A549 (cell line): ENCODE results near the gene ZNF853. TPM values are rescaled to one million over a fixed set of nuclear protein-coding genes. Genes with fewer than 3 reads are reported as not detected.

Experiments used
- ATAC-seq, 2 experiments: fragments of 200-7000 bp in 1 of 2; fragments of >200 bp in 1 of 2; cut with Nextera tagmentation in 1 of 2; cut with Tn5 transposase in 1 of 2; 3 replicates each; pipeline versions ENCODE4 v1.8.0 to v1.9.1; 2018 to 2020; ENCODE audit warnings: mild to moderate bottlenecking in 1 of 2, moderate library complexity in 1 of 2
- CTCF ChIA-PET: fragments of 300-600 bp; sonication (Branson Sonifier 250); formaldehyde crosslinking; extraction: SDS; loops from one replicate; lab custom pipeline; 2021; ENCODE audit warnings: antibody characterized with exemption, inconsistent platforms; lab: Yijun Ruan, JAX
- POLR2A ChIA-PET: fragments of 350-600 bp; formaldehyde crosslinking; extraction: SDS; loops from one replicate; lab custom pipeline; 2021; ENCODE audit warnings: antibody characterized with exemption, inconsistent platforms; lab: Yijun Ruan, JAX
- DNase-seq, 2 experiments: peaks; one replicate each; pipeline versions ENCODE4 v3.0.0 to v3.0.0-alpha.2; 2011 to 2016; ENCODE audit warnings: low read depth in 1 of 2, low spot score in 1 of 2
- FAIRE-seq: peaks from 2 replicates; lab custom pipeline; 2011; peaks lifted over from hg19 to GRCh38; lab: Jason Lieb, UNC
- H3K27ac ChIP-seq, 2 experiments: fragments of >200 bp; sonication (Bioruptor Twin); formaldehyde crosslinking; 3 replicates each; pipeline ENCODE4 v1.5.1; 2016 to 2017
- H3K4me1 ChIP-seq: fragments of >200 bp; sonication (Bioruptor Twin); formaldehyde crosslinking; 3 replicates; pipeline ENCODE4 v1.6.1; 2016
- H3K4me2 ChIP-seq: fragments of >200 bp; sonication (Bioruptor Twin); formaldehyde crosslinking; 3 replicates; pipeline ENCODE4 v1.6.1; 2016
- H3K4me3 ChIP-seq: fragments of >200 bp; sonication (Bioruptor Twin); formaldehyde crosslinking; 3 replicates; pipeline ENCODE4 v1.5.1; 2016
- H3K9me3 ChIP-seq: fragments of >200 bp; sonication (Bioruptor Twin); formaldehyde crosslinking; 3 replicates; pipeline ENCODE4 v1.6.1; 2016
- CBX2 ChIP-seq: fragments of 200-600 bp; sonication (generic); IDR thresholded peaks from 2 replicates; pipeline ENCODE4 v1.6.1; 2016; ENCODE audit warnings: low read depth, mild to moderate bottlenecking, borderline replicate concordance
- CHD4 ChIP-seq: fragments of 200-600 bp; sonication (generic); IDR thresholded peaks from 2 replicates; pipeline ENCODE4 v1.6.1; 2016; ENCODE audit warnings: antibody characterized with exemption, mild to moderate bottlenecking, borderline replicate concordance
- ESRRA ChIP-seq: fragments of 150-350 bp; IDR thresholded peaks from 2 replicates; pipeline ENCODE4 v1.6.1; 2014; ENCODE audit warnings: mild to moderate bottlenecking, low read length, borderline replicate concordance
- FOSL2 ChIP-seq, 2 experiments: fragments of 450-650 bp in 1 of 2; fragments of >200 bp in 1 of 2; sonication (Bioruptor Twin) in 1 of 2; formaldehyde crosslinking; IDR thresholded peaks; 2 replicates each; pipeline versions ENCODE4 v1.5.0 to v1.6.1; 2016 to 2020; ENCODE audit warnings: mild to moderate bottlenecking in 1 of 2, moderate library complexity in 1 of 2
- HOXA7 ChIP-seq: fragments of 250-450 bp; sonication (Bioruptor Pico); IDR thresholded peaks from 2 replicates; pipeline ENCODE4 v1.5.0; 2020; ENCODE audit warnings: mild to moderate bottlenecking, moderate library complexity
- KDM1A ChIP-seq: fragments of 200-600 bp; sonication (generic); IDR thresholded peaks from 2 replicates; pipeline ENCODE4 v1.6.1; 2016; ENCODE audit warnings: low read depth, mild to moderate bottlenecking
- KDM5A ChIP-seq: fragments of 200-600 bp; sonication (generic); IDR thresholded peaks from 2 replicates; pipeline ENCODE4 v1.6.1; 2016; ENCODE audit warnings: antibody characterized with exemption, mild to moderate bottlenecking
- MAFK ChIP-seq: fragments of 450-650 bp; IDR thresholded peaks from 2 replicates; pipeline ENCODE4 v1.6.1; 2014; ENCODE audit not compliant: partially characterized antibody
- PHF8 ChIP-seq: fragments of 200-600 bp; sonication (generic); IDR thresholded peaks from 2 replicates; pipeline ENCODE4 v1.6.1; 2016; ENCODE audit warnings: low read depth, mild to moderate bottlenecking, antibody characterized with exemption, moderate library complexity, borderline replicate concordance
- RAD21 ChIP-seq, 2 experiments: fragments of >200 bp in 1 of 2; sonication (Bioruptor Twin) in 1 of 2; formaldehyde crosslinking in 1 of 2; IDR thresholded peaks in 1 of 2; conservative IDR thresholded peaks in 1 of 2; 2 replicates in 1 of 2; 3 replicates in 1 of 2; pipeline ENCODE4 v1.6.1; 2012 to 2018; ENCODE audit warnings: inconsistent platforms in 1 of 2
- RARB ChIP-seq: fragments of 250-450 bp; sonication (Bioruptor Pico); IDR thresholded peaks from 2 replicates; pipeline ENCODE4 v1.8.0; 2021; ENCODE audit warnings: mild to moderate bottlenecking, moderate library complexity
- RFX5 ChIP-seq: fragments of 450-650 bp; IDR thresholded peaks from 2 replicates; pipeline ENCODE4 v1.7.1; 2014; ENCODE audit warnings: antibody characterized with exemption, mild to moderate bottlenecking, moderate library complexity
- SMC3 ChIP-seq: fragments of >200 bp; sonication (Bioruptor Twin); formaldehyde crosslinking; IDR thresholded peaks from 3 replicates; pipeline ENCODE4 v1.6.1; 2018; ENCODE audit warnings: inconsistent platforms
- TP53 ChIP-seq: fragments of 250-450 bp; sonication (Bioruptor Pico); IDR thresholded peaks from 2 replicates; pipeline ENCODE4 v1.5.0; 2021; ENCODE audit warnings: mild to moderate bottlenecking, moderate library complexity
- ZFP36 ChIP-seq: fragments of 450-650 bp; IDR thresholded peaks from 2 replicates; pipeline ENCODE4 v1.6.1; 2014; ENCODE audit warnings: borderline replicate concordance; ENCODE audit not compliant: partially characterized antibody
- WGBS: methylation state at CpG from one replicate; pipeline ENCODE4 v1.1.6; 2017; ENCODE audit errors: missing lambda C conversion rate; 5-methylcytosine and 5-hydroxymethylcytosine counted together
- polyA plus RNA-seq, 4 experiments: library from polyadenylated mRNA; depleted of rRNA in 3 of 4; stranded (reverse); fragments of >200 nt; fragmentation: RNase III in 1 of 4; extraction: RNeasy Plus Mini Kit Qiagen cat#74134 plus additional on column Dnase treatment in 1 of 4; gene quantifications; 2 replicates in 3 of 4; 3 replicates in 1 of 4; pipeline ENCODE4 v1.2.3, GENCODE V29; 2011 to 2017
- TF ChIP-seq, protein P1 (sequence below): fragments of 250-450 bp; sonication (Bioruptor Pico); IDR thresholded peaks from 2 replicates; pipeline ENCODE4 v1.5.0; 2021; ENCODE audit warnings: mild to moderate bottlenecking, moderate library complexity, borderline replicate concordance
- TF ChIP-seq, protein P2 (sequence below): fragments of >200 bp; sonication (Bioruptor Twin); formaldehyde crosslinking; IDR thresholded peaks from 2 replicates; pipeline ENCODE4 v1.6.1; 2016
- TF ChIP-seq, protein P3 (sequence below): fragments of 200-600 bp; sonication (generic); IDR thresholded peaks from 2 replicates; pipeline ENCODE4 v1.6.1; 2016; ENCODE audit warnings: antibody characterized with exemption, mild to moderate bottlenecking, moderate library complexity

Gene ZNF853
- polyA plus RNA-seq, 2 of the 4 experiments (the other 2 are of a cell fraction) = 1.8 to 2.2 TPM

DNA sequence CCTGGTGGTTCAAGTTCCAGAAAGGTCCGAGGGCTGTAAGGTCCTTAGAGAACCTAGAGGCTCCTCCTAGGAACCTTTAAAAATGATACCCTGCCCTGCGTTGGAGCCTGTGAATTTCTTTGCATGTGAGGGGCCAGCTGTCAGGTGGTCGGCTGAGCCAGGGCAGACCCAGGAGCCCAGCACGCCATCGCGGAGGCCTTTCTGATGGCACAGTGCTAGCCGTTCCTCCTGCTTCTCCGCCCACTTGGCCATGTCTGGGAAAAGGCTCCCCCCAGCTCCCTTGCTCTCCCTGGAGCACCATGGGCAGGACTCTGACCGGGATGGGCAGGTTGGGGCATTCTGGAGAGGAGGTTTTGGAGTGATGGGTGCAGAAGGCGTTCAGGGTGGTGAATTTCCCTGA is 29.3 kb downstream of the ZNF853 start:
- Histone ChIP-seq H3K9me3 (no peaks in the 10 kb centered on the region; the same call in 2 of the 3 replicates), H3K4me3 (no peak overlapping the region), H3K27ac (no peak overlapping the region), H3K4me1 (no peaks in the 10 kb centered on the region), H3K4me2 (no peak overlapping the region)
- ChIA-PET CTCF (interaction anchor here (1.3 to 2.4 kb wide), 2 partner anchors 10 to 54 kb away, joined by 3 to 6 read pairs; partner anchors contain the start of gene INTS15), POLR2A (no interaction called here)
- DNase-seq = no peak
- 93% methylated on average over 10 of the region's 10 CpGs for WGBS
- ATAC-seq = no peak
- TF ChIP-seq, protein P1, sequence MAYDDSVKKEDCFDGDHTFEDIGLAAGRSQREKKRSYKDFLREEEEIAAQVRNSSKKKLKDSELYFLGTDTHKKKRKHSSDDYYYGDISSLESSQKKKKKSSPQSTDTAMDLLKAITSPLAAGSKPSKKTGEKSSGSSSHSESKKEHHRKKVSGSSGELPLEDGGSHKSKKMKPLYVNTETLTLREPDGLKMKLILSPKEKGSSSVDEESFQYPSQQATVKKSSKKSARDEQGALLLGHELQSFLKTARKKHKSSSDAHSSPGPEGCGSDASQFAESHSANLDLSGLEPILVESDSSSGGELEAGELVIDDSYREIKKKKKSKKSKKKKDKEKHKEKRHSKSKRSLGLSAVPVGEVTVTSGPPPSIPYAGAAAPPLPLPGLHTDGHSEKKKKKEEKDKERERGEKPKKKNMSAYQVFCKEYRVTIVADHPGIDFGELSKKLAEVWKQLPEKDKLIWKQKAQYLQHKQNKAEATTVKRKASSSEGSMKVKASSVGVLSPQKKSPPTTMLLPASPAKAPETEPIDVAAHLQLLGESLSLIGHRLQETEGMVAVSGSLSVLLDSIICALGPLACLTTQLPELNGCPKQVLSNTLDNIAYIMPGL = no peak
- TF ChIP-seq CBX2 (no peak), KDM1A (no peak), KDM5A (no peak), RARB (CRISPR knock-in tag) (no peak), HOXA7 (no peak), CHD4 (no peak), PHF8 (no peak), RFX5 (no peak), ESRRA (no peak), MAFK (no peak), RAD21 (conservative IDR thresholded peaks at IDR 0.05 in 1 of 2, IDR thresholded peaks at IDR 0.05 in 1 of 2) (no peak), ZFP36 (no peak)
- TF ChIP-seq, protein P2, sequence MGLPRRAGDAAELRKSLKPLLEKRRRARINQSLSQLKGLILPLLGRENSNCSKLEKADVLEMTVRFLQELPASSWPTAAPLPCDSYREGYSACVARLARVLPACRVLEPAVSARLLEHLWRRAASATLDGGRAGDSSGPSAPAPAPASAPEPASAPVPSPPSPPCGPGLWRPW = no peak
- TF ChIP-seq, protein P3, sequence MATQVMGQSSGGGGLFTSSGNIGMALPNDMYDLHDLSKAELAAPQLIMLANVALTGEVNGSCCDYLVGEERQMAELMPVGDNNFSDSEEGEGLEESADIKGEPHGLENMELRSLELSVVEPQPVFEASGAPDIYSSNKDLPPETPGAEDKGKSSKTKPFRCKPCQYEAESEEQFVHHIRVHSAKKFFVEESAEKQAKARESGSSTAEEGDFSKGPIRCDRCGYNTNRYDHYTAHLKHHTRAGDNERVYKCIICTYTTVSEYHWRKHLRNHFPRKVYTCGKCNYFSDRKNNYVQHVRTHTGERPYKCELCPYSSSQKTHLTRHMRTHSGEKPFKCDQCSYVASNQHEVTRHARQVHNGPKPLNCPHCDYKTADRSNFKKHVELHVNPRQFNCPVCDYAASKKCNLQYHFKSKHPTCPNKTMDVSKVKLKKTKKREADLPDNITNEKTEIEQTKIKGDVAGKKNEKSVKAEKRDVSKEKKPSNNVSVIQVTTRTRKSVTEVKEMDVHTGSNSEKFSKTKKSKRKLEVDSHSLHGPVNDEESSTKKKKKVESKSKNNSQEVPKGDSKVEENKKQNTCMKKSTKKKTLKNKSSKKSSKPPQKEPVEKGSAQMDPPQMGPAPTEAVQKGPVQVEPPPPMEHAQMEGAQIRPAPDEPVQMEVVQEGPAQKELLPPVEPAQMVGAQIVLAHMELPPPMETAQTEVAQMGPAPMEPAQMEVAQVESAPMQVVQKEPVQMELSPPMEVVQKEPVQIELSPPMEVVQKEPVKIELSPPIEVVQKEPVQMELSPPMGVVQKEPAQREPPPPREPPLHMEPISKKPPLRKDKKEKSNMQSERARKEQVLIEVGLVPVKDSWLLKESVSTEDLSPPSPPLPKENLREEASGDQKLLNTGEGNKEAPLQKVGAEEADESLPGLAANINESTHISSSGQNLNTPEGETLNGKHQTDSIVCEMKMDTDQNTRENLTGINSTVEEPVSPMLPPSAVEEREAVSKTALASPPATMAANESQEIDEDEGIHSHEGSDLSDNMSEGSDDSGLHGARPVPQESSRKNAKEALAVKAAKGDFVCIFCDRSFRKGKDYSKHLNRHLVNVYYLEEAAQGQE = no peak
- FAIRE-seq = no peak

DNA sequence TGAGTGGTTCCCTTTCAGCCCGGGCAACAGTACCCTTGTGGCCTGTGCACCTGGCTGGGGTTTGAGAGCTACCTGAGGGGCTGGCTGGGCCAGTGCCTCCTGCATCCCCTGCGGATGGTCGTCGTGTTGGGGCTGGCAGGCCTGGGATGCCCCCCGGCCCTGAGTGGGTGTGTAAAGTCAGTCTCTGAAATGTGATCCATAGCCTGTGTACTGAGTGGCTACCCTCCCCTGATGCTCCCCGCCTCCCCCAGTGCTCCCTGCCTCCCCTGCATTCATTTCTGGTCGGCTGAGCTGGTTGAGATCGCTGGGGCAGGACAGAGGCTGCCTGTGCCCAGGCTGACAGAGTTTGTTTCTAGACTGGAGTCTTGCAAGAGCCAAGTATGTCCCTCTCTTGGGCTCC is 31.1 kb downstream of the ZNF853 start:
- Histone ChIP-seq H3K4me1 (no peaks in the 10 kb centered on the region), H3K9me3 (peaks cover under 1% of the 10 kb centered on the region; the same call in 2 of the 3 replicates), H3K4me3 (no peak overlapping the region), H3K4me2 (no peak overlapping the region), H3K27ac (no peak overlapping the region)
- 97% methylated on average over 7 of the region's 8 CpGs for WGBS
- no peak; a peak in 1 of 6 replicates for ATAC-seq
- DNase-seq = no peak
- TF ChIP-seq CBX2 = no peak
- no peak for TF ChIP-seq KDM5A
- no peak for TF ChIP-seq KDM1A
- no peak for TF ChIP-seq FOSL2 (IDR thresholded peaks at IDR 0.05)
- TF ChIP-seq FOSL2 (CRISPR knock-in tag; IDR thresholded peaks at IDR 0.05) = no peak
- TF ChIP-seq TP53 (CRISPR knock-in tag) = no peak
- TF ChIP-seq, protein P1 = no peak
- TF ChIP-seq SMC3 = no peak
- POLR2A ChIA-PET = no interaction called here
- CTCF ChIA-PET = interaction anchor here (2.4 kb wide), 1 partner anchor 56 kb away, joined by 6 read pairs; the partner anchor contains the start of gene INTS15
- FAIRE-seq = no peak
